Rectal smooth muscle tissue (tissue), 1 donor: ENCODE measurements around the gene C5AR2.

Experiments used
- H3K27ac ChIP-seq: one replicate; pipeline ENCODE4 v1.7.0; 2013; ENCODE audit warnings: low read depth, low read length, inconsistent platforms
- H3K27me3 ChIP-seq: one replicate; pipeline ENCODE4 v1.7.0; 2013; ENCODE audit warnings: low read length; ENCODE audit not compliant: control insufficient read depth, insufficient read depth
- H3K36me3 ChIP-seq: one replicate; pipeline ENCODE4 v1.7.0; 2013; ENCODE audit warnings: low read length; ENCODE audit not compliant: control insufficient read depth, insufficient read depth
- H3K4me1 ChIP-seq: one replicate; pipeline ENCODE4 v1.7.0; 2013; ENCODE audit warnings: low read length; ENCODE audit not compliant: control insufficient read depth, insufficient read depth
- H3K4me3 ChIP-seq: one replicate; pipeline ENCODE4 v1.7.0; 2013; ENCODE audit warnings: low read length
- H3K9ac ChIP-seq: one replicate; pipeline ENCODE4 v1.7.0; 2013; ENCODE audit warnings: low read length

The C5AR2 gene

GRCh38 chr19:47310819-47311218 is 21.2 kb upstream of the C5AR2 start:
- no peak overlapping the region for H3K27ac ChIP-seq
- H3K36me3 ChIP-seq = no peaks in the 10 kb centered on the region
- no peak overlapping the region for H3K4me3 ChIP-seq
- no peaks in the 10 kb centered on the region for H3K27me3 ChIP-seq
- H3K9ac ChIP-seq = no peak overlapping the region
- no peaks in the 10 kb centered on the region for H3K4me1 ChIP-seq

- no peak overlapping the region for H3K27ac ChIP-seq
- no peaks in the 10 kb centered on the region for H3K36me3 ChIP-seq
- H3K4me1 ChIP-seq = no peaks in the 10 kb centered on the region
- no peak overlapping the region for H3K9ac ChIP-seq
- H3K27me3 ChIP-seq = no peaks in the 10 kb centered on the region
- no peak overlapping the region for H3K4me3 ChIP-seq
These were observed 19.5 kb upstream of the C5AR2 start for GRCh38 chr19:47312366-47313006.

GRCh38 chr19:47313754-47314295 is 18.1 kb upstream of the C5AR2 start:
- H3K9ac ChIP-seq = no peak overlapping the region
- H3K27me3 ChIP-seq = no peaks in the 10 kb centered on the region
- H3K4me1 ChIP-seq = no peaks in the 10 kb centered on the region
- no peak overlapping the region for H3K4me3 ChIP-seq
- H3K36me3 ChIP-seq = no peaks in the 10 kb centered on the region
- no peak overlapping the region for H3K27ac ChIP-seq

- Histone ChIP-seq H3K4me3 (no peak overlapping the region), H3K36me3 (peaks cover 3% of the 10 kb centered on the region), H3K4me1 (no peaks in the 10 kb centered on the region), H3K9ac (no peak overlapping the region), H3K27me3 (no peaks in the 10 kb centered on the region), H3K27ac (no peak overlapping the region)
These were observed 16.7 kb upstream of the C5AR2 start for GRCh38 chr19:47315125-47315821.

GRCh38 chr19:47316513-47316912 is 15.5 kb upstream of the C5AR2 start:
- H3K36me3 ChIP-seq = peaks cover 3% of the 10 kb centered on the region

GRCh38 chr19:47319923-47320871 is 11.8 kb upstream of the C5AR2 start:
- H3K4me3 ChIP-seq = no peak overlapping the region
- no peak overlapping the region for H3K9ac ChIP-seq
- no peak overlapping the region for H3K27ac ChIP-seq
- H3K36me3 ChIP-seq = peaks cover 3% of the 10 kb centered on the region
- no peaks in the 10 kb centered on the region for H3K4me1 ChIP-seq
- H3K27me3 ChIP-seq = no peaks in the 10 kb centered on the region

More at GRCh38 chr19:47316513-47316912, 15.5 kb upstream of the C5AR2 start:
- no peak overlapping the region for H3K9ac ChIP-seq
- H3K27ac ChIP-seq = no peak overlapping the region
- no peaks in the 10 kb centered on the region for H3K27me3 ChIP-seq
- H3K4me3 ChIP-seq = no peak overlapping the region
- no peaks in the 10 kb centered on the region for H3K4me1 ChIP-seq

GRCh38 chr19:47321630-47322029 is 10.3 kb upstream of the C5AR2 start:
- H3K4me3 ChIP-seq = no peak overlapping the region
- H3K9ac ChIP-seq = no peak overlapping the region
- H3K27ac ChIP-seq = no peak overlapping the region
- H3K4me1 ChIP-seq = no peaks in the 10 kb centered on the region
- H3K36me3 ChIP-seq = peaks cover 3% of the 10 kb centered on the region
- no peaks in the 10 kb centered on the region for H3K27me3 ChIP-seq

- Histone ChIP-seq H3K27ac (no peak overlapping the region), H3K9ac (no peak overlapping the region), H3K36me3 (peaks cover 3% of the 10 kb centered on the region), H3K27me3 (no peaks in the 10 kb centered on the region), H3K4me1 (no peaks in the 10 kb centered on the region), H3K4me3 (no peak overlapping the region)
These were observed 9.9 kb upstream of the C5AR2 start for GRCh38 chr19:47322058-47322457.

- peaks cover 3% of the 10 kb centered on the region for H3K36me3 ChIP-seq
- no peak overlapping the region for H3K9ac ChIP-seq
- no peak overlapping the region for H3K27ac ChIP-seq
- no peak overlapping the region for H3K4me3 ChIP-seq
- no peaks in the 10 kb centered on the region for H3K27me3 ChIP-seq
- no peaks in the 10 kb centered on the region for H3K4me1 ChIP-seq
These were observed 8.6 kb upstream of the C5AR2 start for GRCh38 chr19:47323409-47323808.

GRCh38 chr19:47323872-47324271 is 8.1 kb upstream of the C5AR2 start:
- no peak overlapping the region for H3K9ac ChIP-seq
- H3K27ac ChIP-seq = peak overlapping the region; percentile 46
- H3K4me1 ChIP-seq = no peaks in the 10 kb centered on the region
- no peaks in the 10 kb centered on the region for H3K27me3 ChIP-seq
- no peak overlapping the region for H3K4me3 ChIP-seq
- H3K36me3 ChIP-seq = peaks cover 3% of the 10 kb centered on the region

GRCh38 chr19:47324502-47324901 is 7.5 kb upstream of the C5AR2 start:
- H3K9ac ChIP-seq = no peak overlapping the region
- no peaks in the 10 kb centered on the region for H3K4me1 ChIP-seq
- H3K36me3 ChIP-seq = peaks cover 3% of the 10 kb centered on the region
- no peaks in the 10 kb centered on the region for H3K27me3 ChIP-seq
- H3K4me3 ChIP-seq = no peak overlapping the region
- peak overlapping the region; percentile 46 for H3K27ac ChIP-seq

- no peak overlapping the region for H3K9ac ChIP-seq
- H3K36me3 ChIP-seq = no peaks in the 10 kb centered on the region
- H3K27ac ChIP-seq = no peak overlapping the region
- no peak overlapping the region for H3K4me3 ChIP-seq
- no peaks in the 10 kb centered on the region for H3K4me1 ChIP-seq
- peaks cover 3% of the 10 kb centered on the region for H3K27me3 ChIP-seq
These were observed 1.5 kb upstream of the C5AR2 start for GRCh38 chr19:47330466-47330869.
